ENCODE measurements around the gene B4GALNT4.
"Not testable (repeated sequence)": the region's sequence is repeated elsewhere in the genome, so short reads cannot be mapped to it uniquely, and the experiment has no call there.

Gene B4GALNT4

GRCh38 chr11:336659-337198, 32.6 kb upstream of the B4GALNT4 start:
- no peak for DNase-seq

- DNase-seq = no peak
Measured at GRCh38 chr11:337711-338110, 31.6 kb upstream of the B4GALNT4 start.

GRCh38 chr11:339963-340362, 29.3 kb upstream of the B4GALNT4 start:
- DNase-seq = no peak

DNA sequence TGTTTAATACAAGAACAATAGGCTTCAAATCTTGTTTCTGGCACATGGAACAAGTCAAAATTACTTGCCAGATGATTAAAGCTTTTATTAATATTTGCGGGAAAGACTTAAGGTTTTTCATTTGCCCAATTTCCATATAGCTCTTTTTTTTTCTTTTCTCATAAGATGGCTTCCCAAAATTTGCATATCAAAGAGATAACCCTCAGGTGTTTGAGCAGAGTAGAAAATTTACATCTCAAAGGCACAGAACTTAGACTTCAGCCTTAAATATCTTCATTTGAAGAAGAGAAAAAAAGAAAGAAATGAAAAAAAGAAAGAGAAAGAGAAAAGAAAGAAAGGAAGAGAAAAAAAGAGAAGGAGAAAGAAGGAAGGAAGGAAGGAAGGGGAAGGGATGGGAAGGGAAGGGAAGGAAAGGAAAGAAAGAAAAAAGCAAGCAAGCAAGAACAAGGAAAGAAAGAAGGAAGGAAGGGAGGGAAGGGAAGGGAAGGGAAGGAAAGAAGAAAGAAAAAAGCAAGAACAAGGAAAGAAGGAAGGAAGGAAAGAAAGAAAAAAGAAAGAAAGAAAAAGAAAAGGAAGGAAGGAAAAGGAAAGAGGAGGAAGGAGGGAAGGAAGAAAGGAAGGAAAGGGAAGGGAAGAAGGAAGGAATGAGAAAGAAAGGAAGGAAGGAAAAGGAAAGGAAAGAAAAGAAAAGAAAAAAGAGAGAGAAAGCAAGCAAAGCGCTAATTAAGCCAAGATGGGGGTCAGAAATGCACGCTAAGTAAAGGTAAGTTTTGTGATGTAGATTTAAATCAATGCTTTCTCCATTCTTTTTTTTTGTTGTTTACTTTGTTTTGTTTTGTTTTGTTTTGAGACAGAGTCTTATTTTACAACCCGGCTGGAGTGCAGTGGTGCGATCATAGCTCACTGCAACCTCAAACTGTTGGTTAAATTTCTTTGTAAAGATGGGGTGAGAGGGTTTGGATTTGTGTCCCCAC, 28.5 kb upstream of the B4GALNT4 start:
- DNase-seq = no peak

GRCh38 chr11:342328-342727, 27.0 kb upstream of the B4GALNT4 start:
- DNase-seq = no peak

- no peak for DNase-seq
Measured at GRCh38 chr11:344836-345578, 24.3 kb upstream of the B4GALNT4 start.

DNA sequence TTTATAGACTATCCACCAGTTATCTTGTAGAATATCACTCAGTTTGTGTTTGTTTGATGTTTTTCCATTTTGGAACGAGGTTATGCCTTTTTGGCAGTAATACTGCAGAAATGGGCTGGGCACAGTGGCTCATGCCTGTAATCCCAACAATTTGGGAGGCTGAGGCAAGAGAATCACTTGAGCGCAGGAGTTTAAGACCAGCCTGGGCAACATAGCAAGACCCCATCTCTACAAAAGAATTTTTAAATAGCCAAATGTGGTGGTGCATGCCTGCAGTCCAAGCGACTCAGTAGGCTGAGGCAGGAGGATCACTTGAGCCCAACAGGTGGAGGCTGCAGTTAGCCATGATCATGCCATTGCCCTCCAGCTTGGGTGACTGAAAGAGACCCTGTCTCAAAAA, 22.8 kb upstream of the B4GALNT4 start:
- no peak for DNase-seq

DNA sequence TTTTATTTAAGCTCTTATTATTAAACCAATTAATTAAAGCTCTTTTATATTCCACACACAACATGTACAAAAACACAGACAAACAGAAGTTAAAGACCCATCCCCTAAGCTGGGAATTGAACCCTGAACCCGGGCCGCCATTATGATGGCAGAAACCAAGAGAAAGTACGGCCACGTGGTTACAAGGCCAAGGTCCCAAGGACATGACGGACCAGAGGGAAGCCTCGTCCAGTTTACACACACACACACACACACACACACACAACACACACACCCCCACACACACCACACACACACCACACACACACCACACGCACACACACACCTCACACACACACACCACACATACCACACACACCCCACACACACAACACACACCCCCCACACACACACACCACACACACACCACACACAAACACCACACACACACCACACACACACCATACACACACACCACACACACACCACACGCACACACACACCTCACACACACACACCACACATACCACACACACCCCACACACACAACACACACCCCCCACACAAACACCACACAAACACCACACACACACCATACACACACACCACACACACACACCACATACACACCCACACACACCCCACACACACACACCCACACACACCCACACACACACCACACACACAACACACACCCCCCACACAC, 19.9 kb upstream of the B4GALNT4 start:
- DNase-seq = not testable (repeated sequence)

DNA sequence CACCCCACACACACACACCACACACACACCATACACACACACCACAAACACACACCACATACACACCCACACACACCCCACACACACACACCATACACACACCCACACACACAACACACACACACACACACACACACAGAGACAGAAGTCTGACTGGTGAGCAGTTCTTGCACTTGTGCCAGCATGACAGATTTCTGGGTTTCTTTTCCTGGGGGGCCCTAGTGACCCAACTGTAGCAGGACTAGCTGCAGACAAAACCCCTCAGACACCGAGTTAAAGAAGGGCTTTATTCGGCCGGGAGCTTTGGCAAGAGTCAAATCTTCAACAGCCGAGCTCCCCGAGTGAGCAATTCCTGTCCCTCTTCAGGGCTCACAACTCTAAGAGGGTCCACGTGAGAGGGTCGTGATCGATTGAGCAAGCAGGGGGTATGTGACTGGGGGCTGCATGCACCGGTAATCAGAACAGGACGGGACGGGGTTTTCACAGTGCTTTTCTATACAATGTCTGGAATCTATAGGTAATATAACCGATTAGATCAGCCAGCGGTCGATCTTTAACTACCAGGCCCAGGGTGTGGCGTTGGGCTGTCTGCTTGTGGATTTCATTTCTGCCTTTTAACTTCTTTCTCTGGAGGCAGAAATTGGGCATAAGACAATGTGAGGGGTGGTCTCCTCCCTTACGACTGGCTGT, 19.1 kb upstream of the B4GALNT4 start:
- not testable (repeated sequence) for DNase-seq

GRCh38 chr11:350723-351255, 18.5 kb upstream of the B4GALNT4 start:
- no peak for DNase-seq

GRCh38 chr11:351411-351810, 17.9 kb upstream of the B4GALNT4 start:
- DNase-seq = no peak

- DNase-seq = no peak
Measured at GRCh38 chr11:352456-353031, 16.8 kb upstream of the B4GALNT4 start.

- DNase-seq = no peak
Measured at GRCh38 chr11:353179-353873, 16.0 kb upstream of the B4GALNT4 start.

- peak; percentile 5 for DNase-seq
Measured at GRCh38 chr11:355581-356458, 13.5 kb upstream of the B4GALNT4 start.

- DNase-seq = no peak
Measured at GRCh38 chr11:356610-357009, 12.7 kb upstream of the B4GALNT4 start.

DNA sequence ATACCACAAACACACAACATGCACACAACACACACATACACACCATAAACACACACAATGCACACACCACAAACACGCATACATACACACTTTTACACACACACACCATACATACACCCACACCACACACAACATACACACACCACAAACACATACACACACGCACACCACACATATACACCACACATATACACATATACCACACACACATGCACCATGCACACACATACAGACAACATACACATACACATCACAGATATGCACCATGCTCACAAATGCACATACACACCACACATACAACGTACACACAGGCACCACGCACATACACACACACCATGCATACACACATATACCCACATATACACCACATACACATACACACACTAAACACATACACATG, 11.7 kb upstream of the B4GALNT4 start:
- DNase-seq = no peak

DNA sequence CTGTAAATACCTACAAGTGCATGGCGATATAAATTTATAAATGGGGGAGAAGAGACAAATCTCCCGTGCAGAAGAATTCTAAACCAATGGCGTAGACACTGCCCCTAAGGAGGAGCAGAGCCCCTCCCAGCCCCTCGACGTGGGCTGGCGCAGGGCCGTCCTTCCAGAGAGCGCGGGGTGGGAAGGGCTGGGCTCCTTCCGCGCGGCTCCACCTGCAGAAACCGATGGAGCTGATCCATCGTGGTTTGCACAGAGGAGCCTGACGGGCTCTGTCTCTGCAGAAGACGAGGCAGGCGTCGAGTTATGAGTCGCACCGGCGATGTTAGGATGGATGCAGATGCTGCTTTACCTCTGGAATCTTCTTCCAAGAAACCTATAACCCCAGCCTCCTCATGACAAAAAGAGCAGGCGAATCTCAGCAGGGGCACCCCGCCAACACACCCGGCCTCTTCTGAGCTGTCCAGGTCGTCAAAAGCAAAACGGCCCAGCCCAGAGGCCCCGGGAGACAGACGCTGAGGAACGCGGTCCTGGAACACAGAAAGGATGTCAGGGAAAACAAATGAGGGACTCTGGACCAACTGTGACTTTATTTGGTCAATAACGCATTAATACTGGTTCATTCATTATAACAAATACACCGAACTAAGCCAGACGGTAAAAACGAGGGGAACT, 11.0 kb upstream of the B4GALNT4 start:
- no peak for DNase-seq

DNA sequence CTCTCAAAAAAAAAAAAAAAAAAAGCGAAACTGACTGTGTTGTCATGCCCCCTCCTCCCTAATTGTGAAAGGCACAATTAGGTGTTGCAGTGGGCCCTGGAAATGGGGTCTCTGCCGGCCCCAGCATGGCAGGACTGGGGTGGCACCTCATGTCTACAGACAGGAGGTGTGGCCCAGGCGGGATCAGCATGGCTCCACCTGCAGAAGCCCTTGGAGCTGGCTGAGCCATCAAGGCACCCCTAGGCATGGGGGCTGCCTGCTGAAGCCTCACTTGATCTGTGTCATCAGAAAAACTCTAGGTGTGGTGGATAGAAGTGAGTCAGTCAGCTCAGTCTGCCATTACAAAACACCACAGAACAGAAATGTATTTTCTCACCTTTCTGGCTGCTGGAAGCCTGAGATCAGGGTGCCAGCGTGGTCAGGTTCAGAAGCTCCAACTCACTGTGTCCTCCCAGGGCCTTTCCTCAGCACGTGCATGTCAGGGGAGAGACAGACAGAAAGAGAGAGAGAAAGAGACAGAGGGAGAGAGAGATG, 10.1 kb upstream of the B4GALNT4 start:
- no peak for DNase-seq
